Tibial nerve (tissue), 4 donors: ENCODE results near the gene DENND6A.

Source experiments
- EP300 ChIP-seq, 2 donors: sonication (generic); formaldehyde crosslinking; IDR thresholded peaks; one replicate each; pipeline ENCODE4 v1.6.1; 2017; ENCODE audit warnings: antibody characterized with exemption in 2 of 2, mild to moderate bottlenecking in 1 of 2
- POLR2A ChIP-seq, 2 donors: fragments of 450-650 bp; IDR thresholded peaks; one replicate each; pipeline ENCODE4 v1.6.1; 2017; ENCODE audit warnings: antibody characterized with exemption in 2 of 2, mild to moderate bottlenecking in 2 of 2, moderate library complexity in 2 of 2
- TF ChIP-seq, protein P1 (sequence below), 5 experiments: fragments of 200-600 bp in 3 of 5; fragments of 450-650 bp in 2 of 5; sonication (generic) in 3 of 5; IDR thresholded peaks; one replicate each; pipeline ENCODE4 v1.5.1; 2016 to 2019; ENCODE audit warnings: antibody characterized with exemption in 5 of 5, mild to moderate bottlenecking in 3 of 5, moderate library complexity in 2 of 5

DNA sequence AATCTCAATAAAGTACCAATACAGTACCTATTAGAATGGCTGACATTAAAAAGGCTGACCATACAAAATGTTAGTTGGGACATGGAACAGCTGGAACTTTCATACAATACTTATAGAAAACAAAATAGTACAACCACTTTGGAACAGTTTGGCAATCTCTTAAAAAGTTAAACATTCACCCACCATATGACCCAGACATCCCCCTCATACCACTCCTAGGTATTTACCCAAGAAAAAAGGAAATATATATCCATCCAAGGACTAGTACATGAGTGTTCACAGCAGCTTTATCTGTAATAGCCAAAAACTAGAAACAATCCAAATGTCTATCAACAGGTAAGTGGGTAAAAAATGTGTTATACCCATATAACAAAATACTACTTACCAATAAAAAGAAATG, 70.5 kb downstream of the DENND6A start:
- TF ChIP-seq, protein P1, sequence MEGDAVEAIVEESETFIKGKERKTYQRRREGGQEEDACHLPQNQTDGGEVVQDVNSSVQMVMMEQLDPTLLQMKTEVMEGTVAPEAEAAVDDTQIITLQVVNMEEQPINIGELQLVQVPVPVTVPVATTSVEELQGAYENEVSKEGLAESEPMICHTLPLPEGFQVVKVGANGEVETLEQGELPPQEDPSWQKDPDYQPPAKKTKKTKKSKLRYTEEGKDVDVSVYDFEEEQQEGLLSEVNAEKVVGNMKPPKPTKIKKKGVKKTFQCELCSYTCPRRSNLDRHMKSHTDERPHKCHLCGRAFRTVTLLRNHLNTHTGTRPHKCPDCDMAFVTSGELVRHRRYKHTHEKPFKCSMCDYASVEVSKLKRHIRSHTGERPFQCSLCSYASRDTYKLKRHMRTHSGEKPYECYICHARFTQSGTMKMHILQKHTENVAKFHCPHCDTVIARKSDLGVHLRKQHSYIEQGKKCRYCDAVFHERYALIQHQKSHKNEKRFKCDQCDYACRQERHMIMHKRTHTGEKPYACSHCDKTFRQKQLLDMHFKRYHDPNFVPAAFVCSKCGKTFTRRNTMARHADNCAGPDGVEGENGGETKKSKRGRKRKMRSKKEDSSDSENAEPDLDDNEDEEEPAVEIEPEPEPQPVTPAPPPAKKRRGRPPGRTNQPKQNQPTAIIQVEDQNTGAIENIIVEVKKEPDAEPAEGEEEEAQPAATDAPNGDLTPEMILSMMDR (IDR thresholded peaks at IDR 0.05) = no peak
- TF ChIP-seq EP300 (IDR thresholded peaks at IDR 0.05) (no peak), POLR2A (IDR thresholded peaks at IDR 0.05) (no peak)
